ENCODE results near the gene CXCR4. TPM values are rescaled to one million over a fixed set of nuclear protein-coding genes. Genes with fewer than 3 reads are reported as not detected.

Gene CXCR4
- total and polyA plus RNA-seq, 8 donors = 1.2 to 42.6 (median 15.9) TPM; not detected in 1

DNA sequence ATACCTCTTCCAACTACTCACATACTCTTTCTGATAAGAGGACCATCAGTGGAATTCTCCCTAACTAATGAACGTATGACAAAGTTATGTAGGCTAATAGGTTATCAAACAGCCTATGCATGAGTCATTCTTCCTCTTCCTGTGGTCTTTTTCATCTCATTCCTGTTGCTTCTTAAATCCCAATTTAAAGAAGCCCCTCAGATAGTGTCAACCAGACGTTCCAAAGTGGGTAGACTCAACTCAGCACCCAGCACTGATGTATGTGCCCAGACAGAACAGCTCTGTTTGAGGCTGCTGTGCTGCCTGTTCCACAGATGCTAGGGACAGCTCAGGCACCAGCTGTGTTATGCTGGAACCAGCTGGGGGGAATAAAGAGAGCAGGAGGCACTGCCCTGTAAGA lies 52.6 kb downstream of the CXCR4 start:
- no peak overlapping the region for H3K27ac ChIP-seq
- DNase-seq = no peak
- 10 to 26% (median 16%) methylated on average over 2 of the region's 2 CpGs for WGBS, 5 donors

More for the DNA sequence above, 52.6 kb downstream of the CXCR4 start:
- Histone ChIP-seq H3K4me1 (no peaks in the 10 kb centered on the region), H3K36me3 (no peaks in the 10 kb centered on the region), H3K27me3 (no peaks in the 10 kb centered on the region), H3K4me3 (no peak overlapping the region), H3K9me3 (no peaks in the 10 kb centered on the region)
- intact Hi-C loops (cut with DNase I; ENCODE audit: low total_unique reads) = no loop called here
- no peak for TF ChIP-seq POLR2AphosphoS5 (IDR thresholded peaks at IDR 0.05)
- TF ChIP-seq POLR2A (IDR thresholded peaks at IDR 0.05) = no peak
- TF ChIP-seq, protein P1, sequence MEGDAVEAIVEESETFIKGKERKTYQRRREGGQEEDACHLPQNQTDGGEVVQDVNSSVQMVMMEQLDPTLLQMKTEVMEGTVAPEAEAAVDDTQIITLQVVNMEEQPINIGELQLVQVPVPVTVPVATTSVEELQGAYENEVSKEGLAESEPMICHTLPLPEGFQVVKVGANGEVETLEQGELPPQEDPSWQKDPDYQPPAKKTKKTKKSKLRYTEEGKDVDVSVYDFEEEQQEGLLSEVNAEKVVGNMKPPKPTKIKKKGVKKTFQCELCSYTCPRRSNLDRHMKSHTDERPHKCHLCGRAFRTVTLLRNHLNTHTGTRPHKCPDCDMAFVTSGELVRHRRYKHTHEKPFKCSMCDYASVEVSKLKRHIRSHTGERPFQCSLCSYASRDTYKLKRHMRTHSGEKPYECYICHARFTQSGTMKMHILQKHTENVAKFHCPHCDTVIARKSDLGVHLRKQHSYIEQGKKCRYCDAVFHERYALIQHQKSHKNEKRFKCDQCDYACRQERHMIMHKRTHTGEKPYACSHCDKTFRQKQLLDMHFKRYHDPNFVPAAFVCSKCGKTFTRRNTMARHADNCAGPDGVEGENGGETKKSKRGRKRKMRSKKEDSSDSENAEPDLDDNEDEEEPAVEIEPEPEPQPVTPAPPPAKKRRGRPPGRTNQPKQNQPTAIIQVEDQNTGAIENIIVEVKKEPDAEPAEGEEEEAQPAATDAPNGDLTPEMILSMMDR (IDR thresholded peaks at IDR 0.05) = no peak
- no peak for TF ChIP-seq EP300 (IDR thresholded peaks at IDR 0.05)

Other genes with a start within 250 kb of the CXCR4 start
- gene MCM6, start 241.7 kb downstream of the CXCR4 start, total RNA-seq = 10 to 100 TPM in 3 of 5 donors, 1 to 10 TPM in 2; 1.8 to 41.1 (median 14.6) TPM
- 1 to 10 TPM; 6.0 to 9.9 (median 7.2) TPM for gene MCM6, start 241.7 kb downstream of the CXCR4 start, polyA plus RNA-seq
- gene DARS1, start 132.5 kb downstream of the CXCR4 start, total RNA-seq = 100 to 1,000 TPM in 3 of 5 donors, 10 to 100 TPM in 2; 39.1 to 244 (median 106) TPM
- 10 to 100 TPM; 48.1 to 63.2 (median 60.9) TPM for gene DARS1, start 132.5 kb downstream of the CXCR4 start, polyA plus RNA-seq